Spleen (tissue), 11 donors: ENCODE results near the gene CIAO2B. TPM values are rescaled to one million over a fixed set of nuclear protein-coding genes. Genes with fewer than 3 reads are reported as not detected.

ENCODE experiments used
- DNase-seq: peaks from one replicate; pipeline ENCODE4 v3.0.0-alpha.2; 2020
- H3K27ac ChIP-seq, 8 donors: fragments of 200-600 bp; sonication (generic) in 7 of 8; 1 replicate in 4 of 8; 2 replicates in 4 of 8; pipeline versions ENCODE4 v1.5.0 to v1.8.0; 2016 to 2021; ENCODE audit warnings: inconsistent platforms in 4 of 8, mild to moderate bottlenecking in 4 of 8, moderate library complexity in 1 of 8
- H3K27me3 ChIP-seq, 7 donors: fragments of 200-600 bp; sonication (generic) in 6 of 7; replicated peaks in 1 of 7; 1 replicate in 4 of 7; 2 replicates in 3 of 7; pipeline versions ENCODE4 v1.5.0 to v1.8.0; 2016 to 2021; ENCODE audit warnings: inconsistent platforms in 3 of 7, mild to moderate bottlenecking in 1 of 7
- H3K36me3 ChIP-seq, 6 donors: fragments of 200-600 bp; sonication (generic) in 5 of 6; 1 replicate in 4 of 6; 2 replicates in 2 of 6; pipeline versions ENCODE4 v1.5.0 to v1.8.0; 2016 to 2021; ENCODE audit warnings: inconsistent platforms in 2 of 6
- H3K4me1 ChIP-seq, 6 donors: fragments of 200-600 bp; sonication (generic) in 5 of 6; 1 replicate in 3 of 6; 2 replicates in 3 of 6; pipeline versions ENCODE4 v1.5.0 to v1.8.0; 2016 to 2021; ENCODE audit warnings: inconsistent platforms in 3 of 6
- H3K4me3 ChIP-seq, 8 donors: fragments of 200-600 bp; sonication (generic) in 7 of 8; 1 replicate in 4 of 8; 2 replicates in 4 of 8; pipeline versions ENCODE4 v1.5.0 to v1.8.0; 2016 to 2021; ENCODE audit warnings: inconsistent platforms in 4 of 8, mild to moderate bottlenecking in 4 of 8, moderate library complexity in 2 of 8
- H3K9me3 ChIP-seq, 8 donors: fragments of 200-600 bp; sonication (generic) in 7 of 8; 1 replicate in 4 of 8; 2 replicates in 4 of 8; pipeline versions ENCODE4 v1.5.0 to v1.8.0; 2016 to 2021; ENCODE audit warnings: inconsistent platforms in 4 of 8
- CTCF ChIP-seq, 11 experiments: fragments of 200-600 bp in 7 of 11; fragments of 450-650 bp in 4 of 11; sonication (generic) in 4 of 11; IDR thresholded peaks in 8 of 11; conservative IDR thresholded peaks in 3 of 11; 1 replicate in 7 of 11; 2 replicates in 4 of 11; pipeline versions ENCODE4 v1.4.0 to v1.8.0; 2016 to 2021; ENCODE audit warnings: antibody characterized with exemption in 11 of 11, inconsistent platforms in 4 of 11, mild to moderate bottlenecking in 1 of 11
- POLR2A ChIP-seq, 3 donors: fragments of 450-650 bp; IDR thresholded peaks; one replicate each; pipeline ENCODE4 v1.5.1; 2017; ENCODE audit warnings: antibody characterized with exemption in 3 of 3, mild to moderate bottlenecking in 1 of 3
- POLR2AphosphoS5 ChIP-seq, 3 donors: sonication (generic); formaldehyde crosslinking; IDR thresholded peaks; one replicate each; pipeline ENCODE4 v1.5.1; 2017; ENCODE audit warnings: antibody characterized with exemption in 3 of 3
- WGBS, 5 donors: extraction: QIAGEN DNeasy Blood & Tissue Kit in 3 of 5; methylation state at CpG; one replicate each; pipeline versions ENCODE4 v1.1.5 to v1.1.7; 2013 to 2018; 5-methylcytosine and 5-hydroxymethylcytosine counted together
- intact Hi-C: fragments of 100-400 bp; cut with DNase I; formaldehyde crosslinking; loops from one replicate; pipeline ENCODE4 v1.15.0; 2023; ENCODE audit warnings: low total_unique reads
- polyA plus RNA-seq, 3 donors: library from polyadenylated mRNA; stranded (reverse); fragments of 200-250 nt; gene quantifications; one replicate each; pipeline ENCODE4 v1.2.1, GENCODE V29; 2013
- total RNA-seq, 7 donors: library from RNA; depleted of rRNA in 3 of 7; stranded (reverse); fragments of >200 nt in 3 of 7; fragmentation: NEBNext Ultra II Directional in 4 of 7; extraction: Animal tissue kit (Norgen Biotek cat#: 25700) in 4 of 7; gene quantifications; one replicate each; pipeline versions ENCODE4 v1.1.0 to v1.2.1, GENCODE V29; 2016 to 2021
- donor health status: healthy with polysubstance abuse.
- donor health status: DM: no; HTN: no; CAD: no; lungs with moderate emphysema.
- donor health status: DM: no; HTN: no; CAD: no.
- donor health status: Bipolar disorder and iron deficiency.
- donor health status: healthy.
- donor health status: DM: no; HTN: no; CAD: no.
- donor health status: DM: yes; HTN: yes; CAD: no.

CIAO2B gene
- total and polyA plus RNA-seq, 10 donors: 46.8 to 168 (median 58.1) TPM

- 44 to 56% (median 51%) methylated on average over 7 to 11 of the region's 11 CpGs for WGBS, 5 donors
Measured at GRCh38 chr16:66894948-66895688, 39.1 kb downstream of the CIAO2B start.

GRCh38 chr16:66894055-66894454, 40.1 kb downstream of the CIAO2B start:
- H3K27me3 ChIP-seq: no peaks in the 10 kb centered on the region
- H3K9me3 ChIP-seq: no peaks in the 10 kb centered on the region
- no peaks in the 10 kb centered on the region for H3K4me1 ChIP-seq
- 69 to 93% (median 85%) methylated on average over 2 of the region's 2 CpGs for WGBS, 5 donors
- DNase-seq: no peak
- H3K36me3 ChIP-seq: peaks cover 0 to 5% (median 0%) of the 10 kb centered on the region in 6 donors
- no peak overlapping the region for H3K4me3 ChIP-seq
- TF ChIP-seq POLR2AphosphoS5 (IDR thresholded peaks at IDR 0.05): no peak
- no peak for TF ChIP-seq CTCF (IDR thresholded peaks at IDR 0.05 in 8 of 11, conservative IDR thresholded peaks at IDR 0.05 in 3 of 11)
- no peak for TF ChIP-seq POLR2A (IDR thresholded peaks at IDR 0.05)
- intact Hi-C loops: no loop called here
- H3K27ac ChIP-seq: no peak overlapping the region

More at GRCh38 chr16:66894948-66895688, 39.1 kb downstream of the CIAO2B start:
- no peak overlapping the region for H3K4me3 ChIP-seq
- intact Hi-C loops: no loop called here
- DNase-seq: no peak
- no peaks in the 10 kb centered on the region for H3K36me3 ChIP-seq
- H3K9me3 ChIP-seq: no peaks in the 10 kb centered on the region
- no peaks in the 10 kb centered on the region for H3K27me3 ChIP-seq
- peaks cover 0 to 10% (median 3%) of the 10 kb centered on the region in 6 donors for H3K4me1 ChIP-seq
- TF ChIP-seq CTCF (IDR thresholded peaks at IDR 0.05 in 8 of 11, conservative IDR thresholded peaks at IDR 0.05 in 3 of 11) (peak; percentile 43 to 76 (median 56)), POLR2A (IDR thresholded peaks at IDR 0.05) (no peak), POLR2AphosphoS5 (IDR thresholded peaks at IDR 0.05) (peak in 1 of 3 donors; percentile 34)
- H3K27ac ChIP-seq: no peak overlapping the region

- Histone ChIP-seq H3K9me3 (no peaks in the 10 kb centered on the region), H3K4me1 (no peaks in the 10 kb centered on the region), H3K27ac (no peak overlapping the region), H3K36me3 (peaks cover 0 to 12% (median 0%) of the 10 kb centered on the region in 6 donors), H3K4me3 (no peak overlapping the region), H3K27me3 (no peaks in the 10 kb centered on the region)
- intact Hi-C loops: no loop called here
- no peak for DNase-seq
- 84 to 97% (median 95%) methylated on average over 6 of the region's 6 CpGs for WGBS, 5 donors
- TF ChIP-seq CTCF (IDR thresholded peaks at IDR 0.05 in 8 of 11, conservative IDR thresholded peaks at IDR 0.05 in 3 of 11) (no peak), POLR2AphosphoS5 (IDR thresholded peaks at IDR 0.05) (no peak), POLR2A (IDR thresholded peaks at IDR 0.05) (no peak)
Measured at GRCh38 chr16:66891797-66892196, 42.4 kb downstream of the CIAO2B start.

GRCh38 chr16:66891360-66891759, 42.8 kb downstream of the CIAO2B start:
- no peak overlapping the region for H3K4me3 ChIP-seq

More at GRCh38 chr16:66891360-66891759, 42.8 kb downstream of the CIAO2B start:
- TF ChIP-seq CTCF (IDR thresholded peaks at IDR 0.05 in 8 of 11, conservative IDR thresholded peaks at IDR 0.05 in 3 of 11) (no peak), POLR2AphosphoS5 (IDR thresholded peaks at IDR 0.05) (no peak), POLR2A (IDR thresholded peaks at IDR 0.05) (no peak)
- Histone ChIP-seq H3K9me3 (no peaks in the 10 kb centered on the region), H3K36me3 (peaks cover 0 to 17% (median 0%) of the 10 kb centered on the region in 6 donors), H3K27ac (no peak overlapping the region), H3K27me3 (no peaks in the 10 kb centered on the region), H3K4me1 (no peaks in the 10 kb centered on the region)
- intact Hi-C loops: no loop called here
- WGBS, 5 donors: 84 to 94% (median 90%) methylated on average over 4 of the region's 4 CpGs
- DNase-seq: no peak
